BLaER1 treated with 17β-estradiol and CSF1 and Interleukin-3, amounts not matched to agents 10 nM and 100 nM (cell line): ENCODE measurements around the gene NOC2L.

ENCODE experiments used
- H3K27ac ChIP-seq, 11 experiments: shearing (Covaris generic); formaldehyde crosslinking; 2 replicates each; pipeline ENCODE4 v1.8.1; 2022
- H3K27me3 ChIP-seq, 11 experiments: shearing (Covaris generic); formaldehyde crosslinking; 2 replicates each; pipeline ENCODE4 v1.8.1; 2022
- H3K36me3 ChIP-seq, 11 experiments: shearing (Covaris generic); formaldehyde crosslinking; 2 replicates each; pipeline ENCODE4 v1.8.1; 2022
- H3K4me1 ChIP-seq, 10 experiments: shearing (Covaris generic); formaldehyde crosslinking; 2 replicates each; pipeline ENCODE4 v1.8.1; 2022
- H3K4me2 ChIP-seq, 11 experiments: shearing (Covaris generic); formaldehyde crosslinking; 2 replicates each; pipeline ENCODE4 v1.8.1; 2022
- H3K4me3 ChIP-seq, 10 experiments: shearing (Covaris generic); formaldehyde crosslinking; 2 replicates each; pipeline ENCODE4 v1.8.1; 2022
- H3K9ac ChIP-seq, 11 experiments: shearing (Covaris generic); formaldehyde crosslinking; 2 replicates each; pipeline ENCODE4 v1.8.1; 2022
- H3K9me3 ChIP-seq, 11 experiments: shearing (Covaris generic); formaldehyde crosslinking; replicated peaks in 1 of 11; 2 replicates each; pipeline ENCODE4 v1.8.1; 2022
- H4K20me1 ChIP-seq, 11 experiments: shearing (Covaris generic); formaldehyde crosslinking; 2 replicates each; pipeline ENCODE4 v1.8.1; 2022
- Cebpa-rat ChIP-seq, 11 experiments: shearing (Covaris generic); IDR thresholded peaks; 2 replicates each; pipeline ENCODE4 v1.8.1; 2022

The NOC2L gene

GRCh38 chr1:930633-931138 lies 28.4 kb downstream of the NOC2L start:
- Histone ChIP-seq H3K27ac (no peak overlapping the region), H4K20me1 (peaks cover 0 to 89% (median 52%) of the 10 kb centered on the region in 11 experiments; a peak in 19 of 22 replicates), H3K4me3 (no peak overlapping the region), H3K36me3 (no peaks in the 10 kb centered on the region), H3K4me2 (peak overlapping the region in 8 of 11 experiments; percentile 22 to 88 (median 65); a peak in 13 of 22 replicates), H3K9ac (no peak overlapping the region), H3K9me3 (no peaks in the 10 kb centered on the region), H3K27me3 (peaks cover 49 to 88% (median 64%) of the 10 kb centered on the region in 11 experiments), H3K4me1 (peaks cover 5 to 70% (median 50%) of the 10 kb centered on the region in 10 experiments; a peak in 19 of 20 replicates)
- TF ChIP-seq Cebpa-rat (IDR thresholded peaks at IDR 0.05): no peak

GRCh38 chr1:929712-930632 lies 29.1 kb downstream of the NOC2L start:
- Histone ChIP-seq H4K20me1 (peaks cover 0 to 89% (median 53%) of the 10 kb centered on the region in 11 experiments; a peak in 19 of 22 replicates), H3K9me3 (no peaks in the 10 kb centered on the region), H3K36me3 (no peaks in the 10 kb centered on the region), H3K4me2 (peak overlapping the region in 8 of 11 experiments; percentile 22 to 88 (median 65); a peak in 14 of 22 replicates), H3K9ac (no peak overlapping the region), H3K27ac (no peak overlapping the region), H3K4me1 (peaks cover 12 to 70% (median 50%) of the 10 kb centered on the region in 10 experiments; a peak in 19 of 20 replicates), H3K4me3 (no peak overlapping the region), H3K27me3 (peaks cover 49 to 88% (median 64%) of the 10 kb centered on the region in 11 experiments)
- no peak for TF ChIP-seq Cebpa-rat (IDR thresholded peaks at IDR 0.05)

DNA sequence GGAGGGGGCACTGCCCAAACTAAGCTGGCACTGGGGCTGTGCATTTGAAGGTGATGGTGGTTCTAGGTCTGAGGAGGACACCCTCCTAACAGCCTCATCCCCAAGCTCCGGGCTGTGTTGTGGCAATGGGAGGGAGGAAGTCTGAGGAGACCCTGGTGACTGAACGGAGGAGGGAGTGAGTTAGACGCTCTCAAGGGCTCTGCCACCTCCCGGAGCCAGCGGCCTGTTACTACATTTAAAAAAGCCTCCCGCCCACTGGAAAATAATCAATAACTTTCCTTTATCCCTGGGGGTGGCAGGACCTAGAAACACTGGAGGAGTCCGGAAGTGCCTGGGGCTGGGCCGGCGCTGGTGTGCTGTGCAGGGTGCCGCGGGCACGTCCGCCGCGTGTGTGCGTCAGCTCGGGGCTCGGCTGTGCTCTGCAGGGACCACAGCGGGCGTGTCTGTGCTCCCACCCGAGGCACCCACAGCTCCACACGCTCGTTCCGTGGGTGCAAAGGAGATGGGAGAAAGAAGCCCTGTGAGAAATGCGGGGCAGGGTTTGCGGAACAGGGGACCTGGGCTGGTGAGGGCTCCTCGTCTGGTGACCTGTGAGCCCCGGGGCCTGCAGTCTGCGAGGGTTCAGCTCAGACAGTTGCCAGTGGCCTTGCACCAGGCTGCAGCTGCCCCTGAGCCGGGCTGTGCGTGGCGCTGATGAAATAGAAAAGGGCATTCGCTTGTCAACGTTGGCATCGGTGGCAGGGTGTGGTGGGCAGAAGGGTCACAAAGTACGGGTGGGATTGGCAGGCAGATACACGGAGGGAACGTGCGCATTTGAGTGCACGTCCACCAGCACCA lies 30.0 kb downstream of the NOC2L start:
- Histone ChIP-seq H3K4me1 (peaks cover 15 to 78% (median 59%) of the 10 kb centered on the region in 10 experiments; a peak in 19 of 20 replicates), H3K9me3 (no peaks in the 10 kb centered on the region), H3K4me3 (no peak overlapping the region), H3K27ac (no peak overlapping the region), H4K20me1 (peaks cover 0 to 96% (median 60%) of the 10 kb centered on the region in 11 experiments; a peak in 19 of 22 replicates), H3K36me3 (no peaks in the 10 kb centered on the region), H3K9ac (no peak overlapping the region), H3K4me2 (peak overlapping the region in 5 of 11 experiments; percentile 0 to 28 (median 15); a peak in 5 of 22 replicates), H3K27me3 (peaks cover 56 to 94% (median 71%) of the 10 kb centered on the region in 11 experiments)
- TF ChIP-seq Cebpa-rat (IDR thresholded peaks at IDR 0.05): no peak

- Histone ChIP-seq H3K9me3 (no peaks in the 10 kb centered on the region), H4K20me1 (peaks cover 5 to 99% (median 61%) of the 10 kb centered on the region in 11 experiments; a peak in 20 of 22 replicates), H3K4me1 (peaks cover 23 to 81% (median 64%) of the 10 kb centered on the region in 10 experiments), H3K9ac (no peak overlapping the region), H3K4me3 (no peak overlapping the region), H3K27me3 (peaks cover 58 to 96% (median 72%) of the 10 kb centered on the region in 11 experiments), H3K4me2 (no peak overlapping the region), H3K36me3 (no peaks in the 10 kb centered on the region), H3K27ac (no peak overlapping the region)
- no peak for TF ChIP-seq Cebpa-rat (IDR thresholded peaks at IDR 0.05)
Measured at GRCh38 chr1:927748-928147, 31.3 kb downstream of the NOC2L start.

- no peak overlapping the region for H3K27ac ChIP-seq
- peaks cover 61 to 96% (median 72%) of the 10 kb centered on the region in 11 experiments for H3K27me3 ChIP-seq
- peaks cover 27 to 81% (median 64%) of the 10 kb centered on the region in 10 experiments for H3K4me1 ChIP-seq
- no peaks in the 10 kb centered on the region for H3K36me3 ChIP-seq
- no peak overlapping the region for H3K4me3 ChIP-seq
- H3K9ac ChIP-seq: no peak overlapping the region
- no peak for TF ChIP-seq Cebpa-rat (IDR thresholded peaks at IDR 0.05)
- H3K9me3 ChIP-seq: no peaks in the 10 kb centered on the region
- H3K4me2 ChIP-seq: peak overlapping the region in 4 of 11 experiments; percentile 9 to 99 (median 57); a peak in 3 of 22 replicates
- peaks cover 5 to 99% (median 58%) of the 10 kb centered on the region in 11 experiments; a peak in 20 of 22 replicates for H4K20me1 ChIP-seq
Measured at GRCh38 chr1:927234-927633, 31.8 kb downstream of the NOC2L start.

DNA sequence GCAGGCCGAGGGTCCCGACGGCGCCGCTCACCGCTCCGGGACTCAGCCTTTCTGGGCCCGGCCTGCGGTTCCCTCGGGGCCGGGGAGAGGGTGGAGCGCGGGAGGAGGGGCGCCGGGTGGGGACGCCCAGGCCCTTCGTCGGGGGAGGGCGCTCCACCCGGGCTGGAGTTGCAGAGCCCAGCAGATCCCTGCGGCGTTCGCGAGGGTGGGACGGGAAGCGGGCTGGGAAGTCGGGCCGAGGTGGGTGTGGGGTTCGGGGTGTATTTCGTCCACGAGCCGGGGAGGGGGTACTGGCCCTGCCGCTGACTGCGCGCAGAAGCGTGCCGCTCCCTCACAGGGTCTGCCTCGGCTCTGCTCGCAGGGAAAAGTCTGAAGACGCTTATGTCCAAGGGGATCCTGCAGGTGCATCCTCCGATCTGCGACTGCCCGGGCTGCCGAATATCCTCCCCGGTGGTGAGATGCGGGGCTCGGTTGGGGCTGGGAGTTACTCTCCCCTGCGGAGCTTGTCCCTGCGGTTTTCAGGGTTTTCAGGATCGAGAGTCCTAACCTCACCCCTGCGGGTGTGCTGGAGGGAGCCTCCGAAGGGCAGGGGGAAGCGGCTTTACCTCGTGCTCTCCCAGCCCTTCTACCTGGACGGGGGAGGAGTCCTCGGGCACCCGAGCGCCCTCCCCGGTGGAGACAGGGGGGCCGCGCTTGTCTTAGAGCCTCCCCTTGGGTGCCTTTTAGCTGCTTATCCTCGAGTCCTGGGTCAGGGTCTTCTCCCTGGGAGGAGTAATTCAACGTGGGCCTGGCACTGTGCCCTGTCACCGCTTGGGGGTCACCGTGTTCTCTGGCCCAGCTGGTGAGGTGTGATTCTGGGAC lies 33.3 kb downstream of the NOC2L start:
- no peak overlapping the region for H3K27ac ChIP-seq
- peaks cover 65 to 98% (median 81%) of the 10 kb centered on the region in 11 experiments for H3K27me3 ChIP-seq
- H3K4me3 ChIP-seq: peak overlapping the region; percentile 61 to 78 (median 66)
- peak overlapping the region; percentile 96 to 100 (median 99) for H3K4me2 ChIP-seq
- TF ChIP-seq Cebpa-rat (IDR thresholded peaks at IDR 0.05): no peak
- peak overlapping the region in 9 of 11 experiments; percentile 47 to 76 (median 67); a peak in 14 of 22 replicates for H3K9ac ChIP-seq
- peaks cover 39 to 82% (median 65%) of the 10 kb centered on the region in 10 experiments for H3K4me1 ChIP-seq
- no peaks in the 10 kb centered on the region for H3K9me3 ChIP-seq
- no peaks in the 10 kb centered on the region for H3K36me3 ChIP-seq
- peaks cover 5 to 99% (median 61%) of the 10 kb centered on the region in 11 experiments; a peak in 20 of 22 replicates for H4K20me1 ChIP-seq

GRCh38 chr1:924656-925560 lies 34.1 kb downstream of the NOC2L start:
- Histone ChIP-seq H4K20me1 (peaks cover 5 to 99% (median 68%) of the 10 kb centered on the region in 11 experiments; a peak in 20 of 22 replicates), H3K4me3 (peak overlapping the region; percentile 61 to 78 (median 66)), H3K4me2 (peak overlapping the region; percentile 96 to 100 (median 99)), H3K4me1 (peaks cover 46 to 83% (median 66%) of the 10 kb centered on the region in 10 experiments), H3K9ac (peak overlapping the region; percentile 49 to 76 (median 65); a peak in 20 of 22 replicates), H3K36me3 (no peaks in the 10 kb centered on the region), H3K27ac (no peak overlapping the region; a peak in 3 of 22 replicates), H3K9me3 (no peaks in the 10 kb centered on the region), H3K27me3 (peaks cover 65 to 99% (median 81%) of the 10 kb centered on the region in 11 experiments)
- TF ChIP-seq Cebpa-rat (IDR thresholded peaks at IDR 0.05): no peak
